GM12878 (cell line): ENCODE results near the gene PLTP. TPM values are rescaled to one million over a fixed set of nuclear protein-coding genes. Genes with fewer than 3 reads are reported as not detected.

Experiments
- ATAC-seq: fragments of 200-7000 bp; cut with Tn5 transposase; 3 replicates; pipeline ENCODE4 v1.9.1; 2020; ENCODE audit warnings: mild to moderate bottlenecking, moderate library complexity
- BruUV-seq: library from RNA; stranded (reverse); fragments of 400-500 nt; replicated peaks from 2 replicates; lab custom pipeline; 2021; lab: Mats Ljungman, UMichigan
- CTCF ChIA-PET: fragments of 300-600 bp; sonication (Branson Sonifier 250); formaldehyde crosslinking; extraction: SDS; loops from one replicate; lab custom pipeline; 2021; ENCODE audit warnings: inconsistent platforms; lab: Yijun Ruan, JAX
- POLR2A ChIA-PET: fragments of 350-600 bp; formaldehyde crosslinking; extraction: SDS; loops from one replicate; lab custom pipeline; 2021; ENCODE audit warnings: inconsistent platforms; lab: Charles Lee
- RAD21 ChIA-PET: fragments of 300-600 bp; sonication (Branson Sonifier 250); formaldehyde crosslinking; loops from one replicate; lab custom pipeline; 2023; ENCODE audit warnings: antibody characterized with exemption; ENCODE audit not compliant: unreplicated experiment; lab: Charles Lee
- SMC1A ChIA-PET: fragments of 300-600 bp; sonication (Branson Sonifier 250); formaldehyde crosslinking; loops from one replicate; lab custom pipeline; 2023; ENCODE audit not compliant: unreplicated experiment, uncharacterized antibody; lab: Charles Lee
- DNase-seq: peaks from one replicate; pipeline ENCODE4 v3.0.0-alpha.2; 2011; ENCODE audit warnings: low read depth, low spot score
- FAIRE-seq: peaks from 3 replicates; lab custom pipeline; 2011; peaks lifted over from hg19 to GRCh38; lab: Jason Lieb, UNC
- H2AFZ ChIP-seq: 2 replicates; pipeline ENCODE4 v1.6.0; 2011; ENCODE audit warnings: low read depth, low read length, control low read depth; ENCODE audit not compliant: control insufficient read depth
- H3K27ac ChIP-seq: 2 replicates; pipeline ENCODE4 v1.5.1; 2011; ENCODE audit warnings: control low read depth; ENCODE audit not compliant: control insufficient read depth, insufficient read depth
- H3K27me3 ChIP-seq, 2 experiments: replicated peaks in 1 of 2; 2 replicates each; pipeline versions ENCODE4 v1.6.0 to v1.6.1; 2011; ENCODE audit warnings: low read length in 1 of 2; ENCODE audit not compliant: control insufficient read depth in 2 of 2, insufficient read depth in 2 of 2
- H3K36me3 ChIP-seq, 2 experiments: 2 replicates each; pipeline ENCODE4 v1.5.1; 2011; ENCODE audit warnings: low read length in 1 of 2; ENCODE audit not compliant: control insufficient read depth in 2 of 2, insufficient read depth in 2 of 2
- H3K4me1 ChIP-seq: 2 replicates; pipeline ENCODE4 v1.6.1; 2011; ENCODE audit warnings: mild to moderate bottlenecking, low read length, moderate library complexity, mixed read lengths; ENCODE audit not compliant: control insufficient read depth, insufficient read depth
- H3K4me2 ChIP-seq: 2 replicates; pipeline ENCODE4 v1.6.0; 2011; ENCODE audit warnings: control low read depth; ENCODE audit not compliant: control insufficient read depth, insufficient read depth
- H3K4me3 ChIP-seq: fragments of 200-600 bp; sonication (generic); 2 replicates; pipeline ENCODE4 v1.5.1; 2016
- H3K79me2 ChIP-seq: 2 replicates; pipeline ENCODE4 v1.6.0; 2011; ENCODE audit warnings: low read length; ENCODE audit not compliant: control insufficient read depth, insufficient read depth
- H3K9ac ChIP-seq: 2 replicates; pipeline ENCODE4 v1.8.0; 2011; ENCODE audit warnings: low read length, control low read depth, mixed read lengths; ENCODE audit not compliant: control insufficient read depth, insufficient read depth
- H3K9me3 ChIP-seq: replicated peaks from 3 replicates; pipeline ENCODE4 v1.5.1; 2011; ENCODE audit warnings: mild to moderate bottlenecking, low read length; ENCODE audit not compliant: control insufficient read depth, insufficient read depth
- H4K20me1 ChIP-seq: 2 replicates; pipeline ENCODE4 v1.6.0; 2011; ENCODE audit not compliant: control insufficient read depth, insufficient read depth
- ASH2L ChIP-seq: fragments of 300-600, 200-600 bp; sonication (generic); IDR thresholded peaks from 2 replicates; pipeline ENCODE4 v1.6.1; 2017; ENCODE audit warnings: low read depth, mild to moderate bottlenecking, borderline replicate concordance
- BCLAF1 ChIP-seq: fragments of 450-650 bp; IDR thresholded peaks from 2 replicates; pipeline ENCODE4 v1.6.1; 2017; ENCODE audit warnings: antibody characterized with exemption, mild to moderate bottlenecking, moderate library complexity
- BHLHE40 ChIP-seq, 2 experiments: fragments of 450-650 bp in 1 of 2; IDR thresholded peaks; 2 replicates each; pipeline ENCODE4 v1.6.1; 2011 to 2017; ENCODE audit warnings: low read depth in 2 of 2, borderline replicate concordance in 1 of 2, improper control_type of control experiment in 1 of 2, low read length in 1 of 2, mild to moderate bottlenecking in 1 of 2
- CHD1 ChIP-seq: IDR thresholded peaks from 2 replicates; pipeline ENCODE4 v1.6.1; 2012; ENCODE audit warnings: low read depth, low read length, improper control_type of control experiment
- CREB1 ChIP-seq: IDR thresholded peaks from 2 replicates; pipeline ENCODE4 v1.6.1; 2012; ENCODE audit warnings: low read depth, mild to moderate bottlenecking, inconsistent platforms
- NRF1 ChIP-seq: conservative IDR thresholded peaks from 2 replicates; pipeline ENCODE4 v1.6.1; 2011; ENCODE audit warnings: mild to moderate bottlenecking, low read depth, low read length, improper control_type of control experiment
- RAD51 ChIP-seq: fragments of 450-650 bp; IDR thresholded peaks from 2 replicates; pipeline ENCODE4 v1.6.1; 2016; ENCODE audit warnings: moderate library complexity, mild to moderate bottlenecking, inconsistent platforms
- RBBP5 ChIP-seq: fragments of 200-600 bp; sonication (generic); conservative IDR thresholded peaks from 2 replicates; pipeline ENCODE4 v1.6.1; 2016
- SIN3A ChIP-seq: IDR thresholded peaks from 2 replicates; pipeline ENCODE4 v1.6.1; 2012; ENCODE audit warnings: low read depth, low read length, improper control_type of control experiment
- STAT3 ChIP-seq: IDR thresholded peaks from 2 replicates; pipeline ENCODE4 v1.6.1; 2011; ENCODE audit warnings: low read depth, low read length, improper control_type of control experiment
- TARDBP ChIP-seq: IDR thresholded peaks from 2 replicates; pipeline ENCODE4 v1.6.1; 2016; ENCODE audit warnings: borderline replicate concordance
- TCF3 ChIP-seq: IDR thresholded peaks from 2 replicates; pipeline ENCODE4 v1.6.1; 2012; ENCODE audit warnings: low read depth, mild to moderate bottlenecking, low read length, borderline replicate concordance; ENCODE audit not compliant: insufficient read depth
- WRNIP1 ChIP-seq: IDR thresholded peaks from 2 replicates; pipeline ENCODE4 v1.6.1; 2011; ENCODE audit warnings: low read depth, low read length, improper control_type of control experiment, borderline replicate concordance
- ZNF207 ChIP-seq: fragments of 450-650 bp; IDR thresholded peaks from 2 replicates; pipeline ENCODE4 v1.6.1; 2014; ENCODE audit warnings: antibody characterized with exemption, mild to moderate bottlenecking, borderline replicate concordance
- WGBS: methylation state at CpG from one replicate; pipeline ENCODE4 v1.1.6; 2016; ENCODE audit warnings: low lambda C conversion rate; ENCODE audit not compliant: insufficient replicate concordance, insufficient coverage; ENCODE audit errors: missing lambda C conversion rate; 5-methylcytosine and 5-hydroxymethylcytosine counted together
- in situ Hi-C: fragments of 300-500 bp; cut with MboI; formaldehyde crosslinking; loops from 9 replicates; pipeline ENCODE4 v1.14.3; 2018; ENCODE audit warnings: mixed read lengths
- intact Hi-C: fragments of 100-400 bp; cut with micrococcal nuclease; formaldehyde crosslinking; loops from one replicate; pipeline ENCODE4 v1.14.2; 2022; ENCODE audit not compliant: unreplicated experiment
- polyA plus RNA-seq, 11 experiments: library from polyadenylated mRNA; depleted of rRNA in 4 of 11; unstranded in 6 of 11; stranded (reverse) in 5 of 11; fragments of >200 nt; fragmentation: Nextera tagmentation in 4 of 11; fragmentation: Illumina TruSeq in 1 of 11; extraction: Ambion mirVana in 4 of 11; extraction: Trizol in 1 of 11; gene quantifications; 1 replicate in 1 of 11; 2 replicates in 10 of 11; pipeline versions ENCODE4 v1.2.1 to v1.2.3, GENCODE V29; 2011 to 2016; ENCODE audit warnings: inconsistent platforms in 2 of 11, missing spikeins in 2 of 11, low read depth in 1 of 11
- total RNA-seq, 4 experiments: library from RNA; depleted of rRNA in 3 of 4; stranded (reverse); fragments of >200 nt in 3 of 4; fragmentation: Illumina TruSeq in 1 of 4; extraction: Trizol in 1 of 4; gene quantifications; 2 replicates each; pipeline versions ENCODE4 v1.2.1 to v1.2.3, GENCODE V29; 2013 to 2021
- TF ChIP-seq, protein P1 (sequence below): fragments of 450-650 bp; IDR thresholded peaks from 2 replicates; pipeline ENCODE4 v1.6.1; 2017; ENCODE audit warnings: mild to moderate bottlenecking
- TF ChIP-seq, protein P2 (sequence below): fragments of 150-350 bp; IDR thresholded peaks from 2 replicates; pipeline ENCODE4 v1.6.1; 2014; ENCODE audit warnings: mild to moderate bottlenecking, low read depth, low read length

PLTP gene
- total and polyA plus RNA-seq, 10 of the 15 experiments (the other 5 are each of a cell fraction or from before 2014, with no cell fraction given): 1.6 to 17.0 (median 7.6) TPM

DNA sequence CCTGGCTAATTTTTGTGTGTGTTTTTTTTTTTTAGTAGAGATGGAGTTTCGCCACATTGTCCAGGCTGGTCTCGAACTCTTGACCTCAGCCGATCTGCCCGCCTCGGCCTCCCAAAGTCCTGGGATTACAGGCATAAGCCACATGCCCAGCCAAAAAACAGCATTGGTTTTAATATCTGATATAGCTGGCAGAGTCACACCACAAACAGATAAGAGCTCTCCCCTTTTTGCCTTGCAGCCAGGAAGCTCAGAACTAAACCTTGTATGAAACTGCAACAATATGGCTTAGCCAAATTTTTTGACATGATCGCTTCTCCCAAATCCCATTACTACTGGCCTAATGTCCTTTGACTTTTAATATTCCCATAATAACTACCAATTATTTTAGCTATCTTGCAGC, 59.6 kb downstream of the PLTP start:
- H3K79me2 ChIP-seq: peaks cover 19% of the 10 kb centered on the region
- CTCF ChIA-PET: interaction anchor here (0.8 to 1.6 kb wide), 5 partner anchors 10 to 118 kb away, joined by 3 to 6 read pairs (median 4); no protein-coding TSS in a partner anchor
- intact Hi-C loops: no loop called here
- POLR2A ChIA-PET: interaction anchor here (1.2 to 2.4 kb wide), 3 partner anchors 10 to 39 kb away, joined by 4 to 10 read pairs (median 7); partner anchors contain the start of gene UBE2C
- SMC1A ChIA-PET: interaction anchor here (0.6 to 1.3 kb wide), 4 partner anchors 9 to 109 kb away, joined by 3 to 4 read pairs (median 4); no protein-coding TSS in a partner anchor
- no peak for TF ChIP-seq ASH2L
- no peak for TF ChIP-seq CREB1
- TF ChIP-seq, protein P1, sequence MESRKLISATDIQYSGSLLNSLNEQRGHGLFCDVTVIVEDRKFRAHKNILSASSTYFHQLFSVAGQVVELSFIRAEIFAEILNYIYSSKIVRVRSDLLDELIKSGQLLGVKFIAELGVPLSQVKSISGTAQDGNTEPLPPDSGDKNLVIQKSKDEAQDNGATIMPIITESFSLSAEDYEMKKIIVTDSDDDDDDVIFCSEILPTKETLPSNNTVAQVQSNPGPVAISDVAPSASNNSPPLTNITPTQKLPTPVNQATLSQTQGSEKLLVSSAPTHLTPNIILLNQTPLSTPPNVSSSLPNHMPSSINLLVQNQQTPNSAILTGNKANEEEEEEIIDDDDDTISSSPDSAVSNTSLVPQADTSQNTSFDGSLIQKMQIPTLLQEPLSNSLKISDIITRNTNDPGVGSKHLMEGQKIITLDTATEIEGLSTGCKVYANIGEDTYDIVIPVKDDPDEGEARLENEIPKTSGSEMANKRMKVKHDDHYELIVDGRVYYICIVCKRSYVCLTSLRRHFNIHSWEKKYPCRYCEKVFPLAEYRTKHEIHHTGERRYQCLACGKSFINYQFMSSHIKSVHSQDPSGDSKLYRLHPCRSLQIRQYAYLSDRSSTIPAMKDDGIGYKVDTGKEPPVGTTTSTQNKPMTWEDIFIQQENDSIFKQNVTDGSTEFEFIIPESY: no peak
- TF ChIP-seq RBBP5: no peak
- TF ChIP-seq WRNIP1: no peak
- no peak for TF ChIP-seq STAT3
- TF ChIP-seq TCF3: no peak
- TF ChIP-seq BHLHE40 (IDR thresholded peaks at IDR 0.05; ENCODE audit: borderline replicate concordance in 1 of 2, low read depth in 2 of 2, low read length in 1 of 2): no peak
- TF ChIP-seq TARDBP: no peak
- no peak for TF ChIP-seq RAD51
- no peak for TF ChIP-seq CHD1
- TF ChIP-seq SIN3A: no peak
- no peak for TF ChIP-seq NRF1
- TF ChIP-seq BCLAF1: no peak
- TF ChIP-seq ZNF207: no peak
- TF ChIP-seq, protein P2, sequence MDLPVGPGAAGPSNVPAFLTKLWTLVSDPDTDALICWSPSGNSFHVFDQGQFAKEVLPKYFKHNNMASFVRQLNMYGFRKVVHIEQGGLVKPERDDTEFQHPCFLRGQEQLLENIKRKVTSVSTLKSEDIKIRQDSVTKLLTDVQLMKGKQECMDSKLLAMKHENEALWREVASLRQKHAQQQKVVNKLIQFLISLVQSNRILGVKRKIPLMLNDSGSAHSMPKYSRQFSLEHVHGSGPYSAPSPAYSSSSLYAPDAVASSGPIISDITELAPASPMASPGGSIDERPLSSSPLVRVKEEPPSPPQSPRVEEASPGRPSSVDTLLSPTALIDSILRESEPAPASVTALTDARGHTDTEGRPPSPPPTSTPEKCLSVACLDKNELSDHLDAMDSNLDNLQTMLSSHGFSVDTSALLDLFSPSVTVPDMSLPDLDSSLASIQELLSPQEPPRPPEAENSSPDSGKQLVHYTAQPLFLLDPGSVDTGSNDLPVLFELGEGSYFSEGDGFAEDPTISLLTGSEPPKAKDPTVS: no peak
- no peak for FAIRE-seq
- no peak overlapping the region for H3K27ac ChIP-seq
- WGBS: 100% methylated on average over 6 of the region's 6 CpGs
- H3K27me3 ChIP-seq: no peaks in the 10 kb centered on the region
- RAD21 ChIA-PET: no interaction called here
- no peak for ATAC-seq
- H3K4me3 ChIP-seq: no peak overlapping the region
- H3K4me2 ChIP-seq: no peak overlapping the region
- H4K20me1 ChIP-seq: no peaks in the 10 kb centered on the region
- H2AFZ ChIP-seq: no peak overlapping the region
- H3K9me3 ChIP-seq: no peaks in the 10 kb centered on the region
- no peaks in the 10 kb centered on the region for H3K36me3 ChIP-seq
- no peak overlapping the region for H3K9ac ChIP-seq
- no peak for DNase-seq
- in situ Hi-C loops: no loop called here
- no TSS peak for BruUV-seq
- H3K4me1 ChIP-seq: peaks cover 6% of the 10 kb centered on the region
